ENCODE measurements around the gene ABLIM1. TPM values are rescaled to one million over a fixed set of nuclear protein-coding genes. Genes with fewer than 3 reads are reported as not detected.

The ABLIM1 gene
- total RNA-seq, 1 experiment from 2014 or later, result 62.1 TPM

DNA sequence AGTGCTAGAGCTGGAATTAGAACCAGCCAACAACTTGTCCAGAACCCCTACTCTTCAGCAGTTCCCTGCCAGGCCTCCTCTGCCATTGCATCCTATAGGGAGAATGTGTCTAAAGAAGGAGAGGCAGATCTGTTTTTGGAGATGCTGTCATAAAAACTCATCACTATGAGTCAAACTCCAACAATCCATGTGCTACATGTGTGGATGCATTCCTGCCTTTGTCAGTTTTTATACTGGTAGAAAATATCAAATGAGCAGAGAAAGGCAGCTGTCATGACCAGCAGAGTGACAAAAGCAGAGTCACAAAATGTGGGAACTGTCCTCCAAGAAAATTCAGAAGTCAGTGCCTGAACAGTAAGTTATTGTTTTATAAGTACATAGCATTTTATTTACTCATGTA lies 93.0 kb downstream of the ABLIM1 start (continued):
- no peak for TF ChIP-seq ESRRA (CRISPR knock-in tag; IDR thresholded peaks at IDR 0.05; ENCODE audit: borderline replicate concordance)

DNA sequence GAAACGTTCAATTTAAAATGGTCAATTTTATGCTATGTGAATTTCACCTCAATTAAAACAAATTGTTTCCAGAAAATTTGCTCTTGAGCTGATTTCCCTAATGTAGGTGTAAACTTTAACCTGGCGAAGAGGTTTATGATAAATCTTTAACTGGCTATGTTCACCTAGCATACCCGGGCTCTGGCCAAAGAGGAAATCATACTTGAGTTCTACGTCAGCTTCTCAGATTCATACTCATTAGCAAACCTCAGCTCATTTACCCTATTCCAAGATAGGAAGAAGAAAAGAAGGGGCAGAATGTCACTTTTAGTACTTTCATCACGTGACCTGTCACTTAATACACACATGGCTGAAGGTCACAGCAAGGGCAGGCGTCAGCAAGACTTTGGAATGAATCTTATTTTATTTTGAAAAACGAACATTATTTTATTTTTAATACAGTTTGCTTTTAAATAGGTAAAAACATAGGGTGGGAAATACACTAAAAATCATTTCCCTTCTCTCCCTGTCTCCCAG lies 97.0 kb downstream of the ABLIM1 start:
- ChIA-PET POLR2A (no interaction called here), CTCF (no interaction called here)
- Mint-ChIP-seq H3K4me1 (no peaks in the 10 kb centered on the region), H3K27ac (no peak overlapping the region), H3K9me3 (peaks cover 30% of the 10 kb centered on the region), H3K4me3 (no peak overlapping the region), H3K36me3 (peaks cover 10% of the 10 kb centered on the region), H3K27me3 (ENCODE audit: low read depth) (no peaks in the 10 kb centered on the region)
- TF ChIP-seq ELF4 (CRISPR knock-in tag; IDR thresholded peaks at IDR 0.05; ENCODE audit: low read depth) (no peak), FOXP1 (CRISPR knock-in tag; IDR thresholded peaks at IDR 0.05; ENCODE audit: borderline replicate concordance) (no peak), CREB1 (CRISPR knock-in tag; IDR thresholded peaks at IDR 0.05) (no peak), ETV6 (CRISPR knock-in tag; IDR thresholded peaks at IDR 0.05) (no peak), ZBTB21 (CRISPR knock-in tag; IDR thresholded peaks at IDR 0.05; ENCODE audit: borderline replicate concordance) (no peak), NR1H2 (CRISPR knock-in tag; IDR thresholded peaks at IDR 0.05) (no peak), SMAD3 (CRISPR knock-in tag; IDR thresholded peaks at IDR 0.05; ENCODE audit: borderline replicate concordance) (no peak), ZNF219 (CRISPR knock-in tag; IDR thresholded peaks at IDR 0.05; ENCODE audit: borderline replicate concordance) (no peak), MYBL2 (CRISPR knock-in tag; IDR thresholded peaks at IDR 0.05) (no peak)
- ATAC-seq, result no peak
- DNase-seq (ENCODE audit: low spot score), result no peak

GRCh38 chr10:114560144-114560543 lies 97.9 kb downstream of the ABLIM1 start:
- no peak for DNase-seq (ENCODE audit: low spot score)
- no peak overlapping the region for H3K27ac Mint-ChIP-seq
- no peak for ATAC-seq
- ChIA-PET CTCF (no interaction called here), POLR2A (no interaction called here)
- TF ChIP-seq GTF2I (CRISPR knock-in tag; conservative IDR thresholded peaks at IDR 0.05), result no peak
- TF ChIP-seq ZNF396 (CRISPR knock-in tag; IDR thresholded peaks at IDR 0.05; ENCODE audit: borderline replicate concordance), result no peak
- no peak for TF ChIP-seq ATF6 (CRISPR knock-in tag; IDR thresholded peaks at IDR 0.05)
- no peak for TF ChIP-seq RELA (CRISPR knock-in tag; IDR thresholded peaks at IDR 0.05; ENCODE audit: borderline replicate concordance)
- TF ChIP-seq CBFB (CRISPR knock-in tag; IDR thresholded peaks at IDR 0.05; ENCODE audit: low read depth), result no peak
- H3K27me3 Mint-ChIP-seq (ENCODE audit: low read depth), result no peaks in the 10 kb centered on the region
- no peaks in the 10 kb centered on the region for H3K4me1 Mint-ChIP-seq
- no peak overlapping the region for H3K4me3 Mint-ChIP-seq
- H3K9me3 Mint-ChIP-seq, result peaks cover 31% of the 10 kb centered on the region
- H3K36me3 Mint-ChIP-seq, result peaks cover 10% of the 10 kb centered on the region

DNA sequence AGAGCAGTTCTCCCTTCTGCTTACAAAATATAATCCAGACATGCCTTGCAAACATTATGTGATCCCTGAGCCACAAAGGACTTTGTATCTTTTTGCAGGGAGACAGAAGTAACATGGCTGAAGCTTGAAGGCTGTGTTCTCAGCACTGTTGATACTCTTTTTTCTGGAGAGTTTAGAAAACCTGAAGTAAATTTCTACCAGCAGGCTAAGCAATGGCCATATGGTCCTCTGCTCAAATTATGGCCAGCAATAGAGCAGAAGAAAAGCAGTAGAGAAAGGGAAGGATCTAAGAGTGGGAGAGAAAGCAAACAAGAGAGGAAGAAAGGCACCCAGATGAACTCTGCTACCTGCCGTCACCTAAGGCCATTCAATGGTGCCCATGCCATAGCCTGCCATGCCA lies 98.4 kb downstream of the ABLIM1 start:
- Mint-ChIP-seq H3K36me3 (peaks cover 10% of the 10 kb centered on the region), H3K4me1 (no peaks in the 10 kb centered on the region), H3K27me3 (ENCODE audit: low read depth) (no peaks in the 10 kb centered on the region), H3K9me3 (peaks cover 31% of the 10 kb centered on the region), H3K27ac (no peak overlapping the region), H3K4me3 (no peak overlapping the region)
- POLR2A ChIA-PET, result no interaction called here
- CTCF ChIA-PET, result no interaction called here
- DNase-seq (ENCODE audit: low spot score) (no peak), ATAC-seq (no peak)
- TF ChIP-seq GTF2I (CRISPR knock-in tag; conservative IDR thresholded peaks at IDR 0.05), result no peak

DNA sequence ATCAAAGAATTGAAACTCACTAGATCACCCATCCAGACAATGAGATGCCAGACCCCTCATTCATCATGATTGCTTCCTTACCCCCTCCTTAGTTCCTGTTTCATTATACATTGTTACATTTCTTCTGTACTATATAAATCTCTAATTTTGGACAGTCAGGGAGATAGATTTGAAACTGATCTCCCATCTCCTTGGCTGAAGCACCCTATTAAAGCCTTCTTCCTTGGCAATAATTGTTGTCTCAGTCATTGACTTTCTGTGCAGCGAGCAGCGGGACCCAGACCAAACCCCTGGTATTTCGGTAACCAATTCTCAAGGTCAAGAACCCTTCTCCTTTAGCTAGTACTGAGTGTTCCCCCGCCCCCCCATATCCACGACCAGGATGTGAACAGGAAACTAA lies 100.2 kb downstream of the ABLIM1 start:
- H3K4me3 Mint-ChIP-seq, result no peak overlapping the region
- H3K27ac Mint-ChIP-seq, result no peak overlapping the region
- no peaks in the 10 kb centered on the region for H3K27me3 Mint-ChIP-seq (ENCODE audit: low read depth)
- H3K4me1 Mint-ChIP-seq, result no peaks in the 10 kb centered on the region
- ChIA-PET CTCF (no interaction called here), POLR2A (interaction anchor here (0.6 kb wide), 1 partner anchor 226 kb away, joined by 3 read pairs; no protein-coding TSS in a partner anchor)
- peaks cover 10% of the 10 kb centered on the region for H3K36me3 Mint-ChIP-seq
- ATAC-seq, result no peak
- peaks cover 31% of the 10 kb centered on the region for H3K9me3 Mint-ChIP-seq
- DNase-seq (ENCODE audit: low spot score), result no peak
- TF ChIP-seq TCF7 (CRISPR knock-in tag; IDR thresholded peaks at IDR 0.05; ENCODE audit: low read depth), result no peak
- no peak for TF ChIP-seq NFYB (CRISPR knock-in tag; conservative IDR thresholded peaks at IDR 0.05; ENCODE audit: low read depth)
- TF ChIP-seq KAT7 (CRISPR knock-in tag; IDR thresholded peaks at IDR 0.05; ENCODE audit: borderline replicate concordance), result no peak
- TF ChIP-seq, protein P1, sequence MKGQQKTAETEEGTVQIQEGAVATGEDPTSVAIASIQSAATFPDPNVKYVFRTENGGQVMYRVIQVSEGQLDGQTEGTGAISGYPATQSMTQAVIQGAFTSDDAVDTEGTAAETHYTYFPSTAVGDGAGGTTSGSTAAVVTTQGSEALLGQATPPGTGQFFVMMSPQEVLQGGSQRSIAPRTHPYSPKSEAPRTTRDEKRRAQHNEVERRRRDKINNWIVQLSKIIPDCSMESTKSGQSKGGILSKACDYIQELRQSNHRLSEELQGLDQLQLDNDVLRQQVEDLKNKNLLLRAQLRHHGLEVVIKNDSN (CRISPR knock-in tag; IDR thresholded peaks at IDR 0.05), result no peak
- TF ChIP-seq FOXK1 (CRISPR knock-in tag; IDR thresholded peaks at IDR 0.05), result no peak
